HG03378 (cell line): ENCODE results near the gene SORT1.
"Not testable (repeated sequence)": the region's sequence is repeated elsewhere in the genome, so short reads cannot be mapped to it uniquely, and the experiment has no call there.

ENCODE experiments used
- ATAC-seq: cut with Tn5 transposase; IDR thresholded peaks from one replicate; pipeline ENCODE4 v1.9.1; 2021; ENCODE audit warnings: mild to moderate bottlenecking, moderate library complexity; ENCODE audit not compliant: unreplicated experiment

Gene SORT1

GRCh38 chr1:109398343-109399225, 866 bp upstream of the SORT1 start:
- no peak for ATAC-seq

- ATAC-seq = no peak
Measured at GRCh38 chr1:109396871-109397580, 692 bp downstream of the SORT1 start.

GRCh38 chr1:109396513-109396839, 1.2 kb downstream of the SORT1 start:
- ATAC-seq = no peak

- ATAC-seq = no peak
Measured at GRCh38 chr1:109395602-109396512, 1.9 kb downstream of the SORT1 start.

- ATAC-seq = not testable (repeated sequence)
Measured at GRCh38 chr1:109395282-109395599, 2.5 kb downstream of the SORT1 start.

- no peak for ATAC-seq
Measured at GRCh38 chr1:109394591-109395281, 3.0 kb downstream of the SORT1 start.

GRCh38 chr1:109393617-109394233, 4.0 kb downstream of the SORT1 start:
- ATAC-seq = no peak

GRCh38 chr1:109392788-109393616, 4.7 kb downstream of the SORT1 start:
- no peak for ATAC-seq

- peak; percentile 6 for ATAC-seq
Measured at GRCh38 chr1:109392037-109392787, 5.5 kb downstream of the SORT1 start.

GRCh38 chr1:109391626-109392025, 6.1 kb downstream of the SORT1 start:
- ATAC-seq = peak; percentile 77

- ATAC-seq = no peak
Measured at GRCh38 chr1:109391157-109391556, 6.6 kb downstream of the SORT1 start.

GRCh38 chr1:109389638-109390341, 7.9 kb downstream of the SORT1 start:
- ATAC-seq = no peak

- ATAC-seq = no peak
Measured at GRCh38 chr1:109388884-109389637, 8.7 kb downstream of the SORT1 start.

GRCh38 chr1:109388208-109388711, 9.5 kb downstream of the SORT1 start:
- no peak for ATAC-seq

GRCh38 chr1:109386054-109386717, 11.5 kb downstream of the SORT1 start:
- no peak for ATAC-seq

GRCh38 chr1:109385417-109385816, 12.3 kb downstream of the SORT1 start:
- ATAC-seq = no peak

- no peak for ATAC-seq
Measured at GRCh38 chr1:109383854-109384253, 13.9 kb downstream of the SORT1 start.
